Calu3 (cell line): ENCODE measurements around the gene RHBDD1. TPM values are rescaled to one million over a fixed set of nuclear protein-coding genes. Genes with fewer than 3 reads are reported as not detected.

Experiments
- BruUV-seq: library from RNA; stranded (reverse); fragments of 400-500 nt; replicated peaks from 2 replicates; lab custom pipeline; 2021; lab: Mats Ljungman, UMichigan
- CTCF ChIA-PET: fragments of 300-600 bp; sonication (Branson Sonifier 250); formaldehyde crosslinking; loops from one replicate; lab custom pipeline; 2022; ENCODE audit warnings: antibody characterized with exemption; lab: Charles Lee
- DNase-seq: peaks from one replicate; pipeline ENCODE4 v3.0.0; 2022
- H3K27ac Mint-ChIP-seq: one replicate; pipeline ENCODE4 v1.8.0; 2022; ENCODE audit warnings: mixed read lengths; ENCODE audit not compliant: unreplicated experiment
- H3K27me3 Mint-ChIP-seq: one replicate; pipeline ENCODE4 v1.8.0; 2022; ENCODE audit warnings: mixed read lengths; ENCODE audit not compliant: unreplicated experiment
- H3K36me3 Mint-ChIP-seq: one replicate; pipeline ENCODE4 v1.8.0; 2022; ENCODE audit warnings: mild to moderate bottlenecking, moderate library complexity, mixed read lengths; ENCODE audit not compliant: insufficient read depth, unreplicated experiment
- H3K4me1 Mint-ChIP-seq: one replicate; pipeline ENCODE4 v1.8.0; 2022; ENCODE audit warnings: mild to moderate bottlenecking, low read depth, mixed read lengths; ENCODE audit not compliant: unreplicated experiment
- H3K4me3 Mint-ChIP-seq: one replicate; pipeline ENCODE4 v1.8.0; 2022; ENCODE audit warnings: mild to moderate bottlenecking, low read depth, moderate library complexity, mixed read lengths; ENCODE audit not compliant: unreplicated experiment
- H3K9me3 Mint-ChIP-seq: one replicate; pipeline ENCODE4 v1.8.0; 2022; ENCODE audit warnings: low read depth, mixed read lengths; ENCODE audit not compliant: unreplicated experiment
- intact Hi-C: fragments of 100-400 bp; cut with micrococcal nuclease; formaldehyde crosslinking; loops from one replicate; pipeline ENCODE4 v1.10.0; 2022; ENCODE audit not compliant: unreplicated experiment
- total RNA-seq: library from RNA; stranded (reverse); gene quantifications from 2 replicates; pipeline ENCODE4 v1.2.3, GENCODE V29; 2022
- TF ChIP-seq, protein P1 (sequence below): fragments of 200-600 bp; IDR thresholded peaks from one replicate; pipeline ENCODE4 v1.8.0; 2022; ENCODE audit warnings: antibody characterized with exemption; ENCODE audit not compliant: unreplicated experiment

Gene RHBDD1
- total RNA-seq, 1 experiment from 2014 or later, result 28.7 TPM

GRCh38 chr2:226885769-226886435, 50.0 kb downstream of the RHBDD1 start:
- Mint-ChIP-seq H3K27me3 (no peaks in the 10 kb centered on the region), H3K36me3 (no peaks in the 10 kb centered on the region), H3K4me1 (no peaks in the 10 kb centered on the region), H3K27ac (no peak overlapping the region), H3K9me3 (no peaks in the 10 kb centered on the region), H3K4me3 (no peak overlapping the region)
- intact Hi-C loops, result no loop called here
- BruUV-seq, result no TSS peak
- TF ChIP-seq, protein P1, sequence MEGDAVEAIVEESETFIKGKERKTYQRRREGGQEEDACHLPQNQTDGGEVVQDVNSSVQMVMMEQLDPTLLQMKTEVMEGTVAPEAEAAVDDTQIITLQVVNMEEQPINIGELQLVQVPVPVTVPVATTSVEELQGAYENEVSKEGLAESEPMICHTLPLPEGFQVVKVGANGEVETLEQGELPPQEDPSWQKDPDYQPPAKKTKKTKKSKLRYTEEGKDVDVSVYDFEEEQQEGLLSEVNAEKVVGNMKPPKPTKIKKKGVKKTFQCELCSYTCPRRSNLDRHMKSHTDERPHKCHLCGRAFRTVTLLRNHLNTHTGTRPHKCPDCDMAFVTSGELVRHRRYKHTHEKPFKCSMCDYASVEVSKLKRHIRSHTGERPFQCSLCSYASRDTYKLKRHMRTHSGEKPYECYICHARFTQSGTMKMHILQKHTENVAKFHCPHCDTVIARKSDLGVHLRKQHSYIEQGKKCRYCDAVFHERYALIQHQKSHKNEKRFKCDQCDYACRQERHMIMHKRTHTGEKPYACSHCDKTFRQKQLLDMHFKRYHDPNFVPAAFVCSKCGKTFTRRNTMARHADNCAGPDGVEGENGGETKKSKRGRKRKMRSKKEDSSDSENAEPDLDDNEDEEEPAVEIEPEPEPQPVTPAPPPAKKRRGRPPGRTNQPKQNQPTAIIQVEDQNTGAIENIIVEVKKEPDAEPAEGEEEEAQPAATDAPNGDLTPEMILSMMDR, result no peak
- DNase-seq, result no peak
- CTCF ChIA-PET, result no interaction called here

GRCh38 chr2:226887940-226888339, 52.1 kb downstream of the RHBDD1 start:
- CTCF ChIA-PET, result no interaction called here
- TF ChIP-seq, protein P1, result no peak
- H3K4me3 Mint-ChIP-seq, result no peak overlapping the region
- DNase-seq, result no peak
- H3K4me1 Mint-ChIP-seq, result no peaks in the 10 kb centered on the region
- intact Hi-C loops, result no loop called here
- no peak overlapping the region for H3K27ac Mint-ChIP-seq
- H3K9me3 Mint-ChIP-seq, result no peaks in the 10 kb centered on the region
- no peaks in the 10 kb centered on the region for H3K27me3 Mint-ChIP-seq
- no TSS peak for BruUV-seq
- no peaks in the 10 kb centered on the region for H3K36me3 Mint-ChIP-seq

DNA sequence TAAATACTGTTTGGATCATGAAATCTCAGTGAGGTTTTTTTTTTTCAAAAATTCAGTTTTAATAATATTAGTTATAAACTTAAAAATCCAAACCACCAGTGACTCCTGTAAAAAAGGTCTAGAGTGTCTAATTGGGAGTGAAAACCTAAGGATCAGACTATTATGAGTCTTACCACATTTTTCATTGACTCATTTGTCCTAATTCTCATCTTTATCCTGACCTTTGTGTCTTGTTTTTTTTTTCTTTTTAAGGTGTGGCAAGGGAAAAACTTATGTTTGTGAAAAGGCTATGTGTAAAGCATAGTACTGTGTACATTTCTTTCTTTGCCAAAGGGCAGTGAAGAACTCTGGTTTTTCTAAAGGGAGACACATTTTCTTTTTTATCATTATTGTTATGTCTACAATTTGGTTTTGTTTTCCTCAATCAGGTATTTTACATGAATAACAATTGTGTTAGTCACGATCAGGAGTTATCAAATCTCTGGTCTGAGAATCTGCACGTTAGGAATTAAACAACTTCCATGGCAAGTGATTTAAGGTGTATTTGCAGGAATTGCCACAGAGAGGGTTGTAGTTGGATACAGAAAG, 52.6 kb downstream of the RHBDD1 start:
- no peaks in the 10 kb centered on the region for H3K9me3 Mint-ChIP-seq
- no TSS peak for BruUV-seq
- no peaks in the 10 kb centered on the region for H3K4me1 Mint-ChIP-seq
- H3K27me3 Mint-ChIP-seq, result no peaks in the 10 kb centered on the region
- no peak overlapping the region for H3K4me3 Mint-ChIP-seq
- no peak overlapping the region for H3K27ac Mint-ChIP-seq
- CTCF ChIA-PET, result no interaction called here
- no peak for DNase-seq
- H3K36me3 Mint-ChIP-seq, result no peaks in the 10 kb centered on the region
- TF ChIP-seq, protein P1, result no peak
- intact Hi-C loops, result no loop called here

DNA sequence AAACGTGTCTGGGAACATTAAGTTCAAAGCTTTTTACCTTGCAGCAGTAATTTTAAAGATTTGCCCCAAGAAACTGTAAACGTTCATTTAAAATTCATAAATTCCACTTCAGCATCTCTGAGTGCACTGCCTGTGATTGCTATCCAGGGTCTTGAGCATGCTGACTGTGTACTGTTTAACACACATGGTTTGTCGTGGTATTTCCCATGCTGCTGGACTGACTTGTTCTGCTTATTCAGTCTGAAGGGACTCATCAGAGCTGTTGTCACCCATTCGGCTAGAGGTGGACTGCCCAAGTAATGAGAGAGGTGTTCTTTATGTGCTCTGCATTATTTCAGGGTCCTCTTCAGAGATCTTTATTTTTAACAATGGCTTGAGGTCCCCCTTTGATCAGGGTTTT, 53.1 kb downstream of the RHBDD1 start:
- no peak for DNase-seq
- Mint-ChIP-seq H3K4me1 (no peaks in the 10 kb centered on the region), H3K9me3 (no peaks in the 10 kb centered on the region), H3K36me3 (no peaks in the 10 kb centered on the region), H3K4me3 (no peak overlapping the region), H3K27me3 (no peaks in the 10 kb centered on the region), H3K27ac (no peak overlapping the region)
- intact Hi-C loops, result no loop called here
- no TSS peak for BruUV-seq
- TF ChIP-seq, protein P1, result no peak
- CTCF ChIA-PET, result no interaction called here
